ENCODE results near the gene MID2. TPM values are rescaled to one million over a fixed set of nuclear protein-coding genes. Genes with fewer than 3 reads are reported as not detected.

Gene MID2
- total and polyA plus RNA-seq, 2 experiments from 2014 or later = 0.84 to 2.1 TPM

DNA sequence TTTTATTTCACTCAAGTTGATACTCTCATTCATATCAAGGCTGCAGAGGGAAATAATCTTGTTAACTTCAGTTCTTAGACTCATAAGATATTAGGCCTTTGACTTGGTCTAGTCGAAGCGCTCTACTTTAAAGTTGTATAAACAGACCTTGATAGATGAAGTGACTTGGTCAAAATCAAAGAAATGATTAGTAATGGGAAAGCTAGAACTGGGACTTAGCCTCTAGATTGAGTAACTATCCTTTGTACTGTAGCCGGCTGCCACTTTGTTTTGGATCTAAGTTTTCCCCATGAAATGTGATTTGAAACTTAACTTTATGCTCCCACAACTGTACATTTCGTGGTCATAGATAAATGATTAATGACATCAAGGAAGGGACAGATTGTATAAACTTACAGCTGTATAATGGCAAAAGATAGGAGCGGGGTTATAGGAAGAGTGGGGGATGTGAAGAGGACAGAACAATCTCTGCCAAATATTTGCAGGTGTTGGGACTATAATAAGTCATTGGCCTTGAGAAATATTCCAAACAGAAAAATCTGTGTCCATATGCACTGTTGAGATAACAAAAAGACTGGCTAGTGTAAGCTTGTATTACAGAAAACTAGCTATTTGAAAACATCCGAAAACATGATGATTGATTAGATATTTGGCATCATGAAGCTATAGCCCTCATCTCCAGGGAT, 17.2 kb downstream of the MID2 start:
- H3K4me1 Mint-ChIP-seq = no peaks in the 10 kb centered on the region
- ATAC-seq = no peak

More for the DNA sequence above, 17.2 kb downstream of the MID2 start:
- H3K4me1 ChIP-seq (ENCODE audit: insufficient read depth) = no peaks in the 10 kb centered on the region
- H3K9me2 ChIP-seq (ENCODE audit: insufficient read depth) = no peaks in the 10 kb centered on the region
- no peak overlapping the region for H3K4me3 Mint-ChIP-seq
- H3K9me3 Mint-ChIP-seq = no peaks in the 10 kb centered on the region
- no peak overlapping the region for H2AFZ ChIP-seq
- no peaks in the 10 kb centered on the region for H3K27me3 Mint-ChIP-seq (ENCODE audit: insufficient read depth, low read depth, poor library complexity)
- no peak for DNase-seq (ENCODE audit: low spot score)
- no peaks in the 10 kb centered on the region for H3K79me2 ChIP-seq (replicated peaks; ENCODE audit: insufficient read depth)
- H4K20me1 ChIP-seq (replicated peaks; ENCODE audit: insufficient read depth) = no peaks in the 10 kb centered on the region
- H3K27ac ChIP-seq (ENCODE audit: low read depth) = no peak overlapping the region
- no peaks in the 10 kb centered on the region for H3K36me3 Mint-ChIP-seq (ENCODE audit: low read depth)
- H3K27ac Mint-ChIP-seq = no peak overlapping the region
- no peaks in the 10 kb centered on the region for H3K36me3 ChIP-seq (ENCODE audit: insufficient read depth)
- no peak overlapping the region for H3K4me2 ChIP-seq
- H3K4me3 ChIP-seq = no peak overlapping the region
- H3K27me3 ChIP-seq (ENCODE audit: insufficient read depth) = no peaks in the 10 kb centered on the region
- TF ChIP-seq NANOG (IDR thresholded peaks at IDR 0.05; ENCODE audit: borderline replicate concordance) (no peak), EZH2 (IDR thresholded peaks at IDR 0.05; ENCODE audit: low read depth, unreplicated experiment) (no peak), POLR2AphosphoS5 (IDR thresholded peaks at IDR 0.05; ENCODE audit: low read depth) (no peak), ZNF114 (CRISPR knock-in tag; IDR thresholded peaks at IDR 0.05) (no peak), EZH2phosphoT487 (IDR thresholded peaks at IDR 0.05; ENCODE audit: unreplicated experiment) (no peak)
- TF ChIP-seq, protein P1, sequence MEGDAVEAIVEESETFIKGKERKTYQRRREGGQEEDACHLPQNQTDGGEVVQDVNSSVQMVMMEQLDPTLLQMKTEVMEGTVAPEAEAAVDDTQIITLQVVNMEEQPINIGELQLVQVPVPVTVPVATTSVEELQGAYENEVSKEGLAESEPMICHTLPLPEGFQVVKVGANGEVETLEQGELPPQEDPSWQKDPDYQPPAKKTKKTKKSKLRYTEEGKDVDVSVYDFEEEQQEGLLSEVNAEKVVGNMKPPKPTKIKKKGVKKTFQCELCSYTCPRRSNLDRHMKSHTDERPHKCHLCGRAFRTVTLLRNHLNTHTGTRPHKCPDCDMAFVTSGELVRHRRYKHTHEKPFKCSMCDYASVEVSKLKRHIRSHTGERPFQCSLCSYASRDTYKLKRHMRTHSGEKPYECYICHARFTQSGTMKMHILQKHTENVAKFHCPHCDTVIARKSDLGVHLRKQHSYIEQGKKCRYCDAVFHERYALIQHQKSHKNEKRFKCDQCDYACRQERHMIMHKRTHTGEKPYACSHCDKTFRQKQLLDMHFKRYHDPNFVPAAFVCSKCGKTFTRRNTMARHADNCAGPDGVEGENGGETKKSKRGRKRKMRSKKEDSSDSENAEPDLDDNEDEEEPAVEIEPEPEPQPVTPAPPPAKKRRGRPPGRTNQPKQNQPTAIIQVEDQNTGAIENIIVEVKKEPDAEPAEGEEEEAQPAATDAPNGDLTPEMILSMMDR (conservative IDR thresholded peaks at IDR 0.05; ENCODE audit: low read depth in 2 of 2) = no peak
- TF ChIP-seq, protein P2, sequence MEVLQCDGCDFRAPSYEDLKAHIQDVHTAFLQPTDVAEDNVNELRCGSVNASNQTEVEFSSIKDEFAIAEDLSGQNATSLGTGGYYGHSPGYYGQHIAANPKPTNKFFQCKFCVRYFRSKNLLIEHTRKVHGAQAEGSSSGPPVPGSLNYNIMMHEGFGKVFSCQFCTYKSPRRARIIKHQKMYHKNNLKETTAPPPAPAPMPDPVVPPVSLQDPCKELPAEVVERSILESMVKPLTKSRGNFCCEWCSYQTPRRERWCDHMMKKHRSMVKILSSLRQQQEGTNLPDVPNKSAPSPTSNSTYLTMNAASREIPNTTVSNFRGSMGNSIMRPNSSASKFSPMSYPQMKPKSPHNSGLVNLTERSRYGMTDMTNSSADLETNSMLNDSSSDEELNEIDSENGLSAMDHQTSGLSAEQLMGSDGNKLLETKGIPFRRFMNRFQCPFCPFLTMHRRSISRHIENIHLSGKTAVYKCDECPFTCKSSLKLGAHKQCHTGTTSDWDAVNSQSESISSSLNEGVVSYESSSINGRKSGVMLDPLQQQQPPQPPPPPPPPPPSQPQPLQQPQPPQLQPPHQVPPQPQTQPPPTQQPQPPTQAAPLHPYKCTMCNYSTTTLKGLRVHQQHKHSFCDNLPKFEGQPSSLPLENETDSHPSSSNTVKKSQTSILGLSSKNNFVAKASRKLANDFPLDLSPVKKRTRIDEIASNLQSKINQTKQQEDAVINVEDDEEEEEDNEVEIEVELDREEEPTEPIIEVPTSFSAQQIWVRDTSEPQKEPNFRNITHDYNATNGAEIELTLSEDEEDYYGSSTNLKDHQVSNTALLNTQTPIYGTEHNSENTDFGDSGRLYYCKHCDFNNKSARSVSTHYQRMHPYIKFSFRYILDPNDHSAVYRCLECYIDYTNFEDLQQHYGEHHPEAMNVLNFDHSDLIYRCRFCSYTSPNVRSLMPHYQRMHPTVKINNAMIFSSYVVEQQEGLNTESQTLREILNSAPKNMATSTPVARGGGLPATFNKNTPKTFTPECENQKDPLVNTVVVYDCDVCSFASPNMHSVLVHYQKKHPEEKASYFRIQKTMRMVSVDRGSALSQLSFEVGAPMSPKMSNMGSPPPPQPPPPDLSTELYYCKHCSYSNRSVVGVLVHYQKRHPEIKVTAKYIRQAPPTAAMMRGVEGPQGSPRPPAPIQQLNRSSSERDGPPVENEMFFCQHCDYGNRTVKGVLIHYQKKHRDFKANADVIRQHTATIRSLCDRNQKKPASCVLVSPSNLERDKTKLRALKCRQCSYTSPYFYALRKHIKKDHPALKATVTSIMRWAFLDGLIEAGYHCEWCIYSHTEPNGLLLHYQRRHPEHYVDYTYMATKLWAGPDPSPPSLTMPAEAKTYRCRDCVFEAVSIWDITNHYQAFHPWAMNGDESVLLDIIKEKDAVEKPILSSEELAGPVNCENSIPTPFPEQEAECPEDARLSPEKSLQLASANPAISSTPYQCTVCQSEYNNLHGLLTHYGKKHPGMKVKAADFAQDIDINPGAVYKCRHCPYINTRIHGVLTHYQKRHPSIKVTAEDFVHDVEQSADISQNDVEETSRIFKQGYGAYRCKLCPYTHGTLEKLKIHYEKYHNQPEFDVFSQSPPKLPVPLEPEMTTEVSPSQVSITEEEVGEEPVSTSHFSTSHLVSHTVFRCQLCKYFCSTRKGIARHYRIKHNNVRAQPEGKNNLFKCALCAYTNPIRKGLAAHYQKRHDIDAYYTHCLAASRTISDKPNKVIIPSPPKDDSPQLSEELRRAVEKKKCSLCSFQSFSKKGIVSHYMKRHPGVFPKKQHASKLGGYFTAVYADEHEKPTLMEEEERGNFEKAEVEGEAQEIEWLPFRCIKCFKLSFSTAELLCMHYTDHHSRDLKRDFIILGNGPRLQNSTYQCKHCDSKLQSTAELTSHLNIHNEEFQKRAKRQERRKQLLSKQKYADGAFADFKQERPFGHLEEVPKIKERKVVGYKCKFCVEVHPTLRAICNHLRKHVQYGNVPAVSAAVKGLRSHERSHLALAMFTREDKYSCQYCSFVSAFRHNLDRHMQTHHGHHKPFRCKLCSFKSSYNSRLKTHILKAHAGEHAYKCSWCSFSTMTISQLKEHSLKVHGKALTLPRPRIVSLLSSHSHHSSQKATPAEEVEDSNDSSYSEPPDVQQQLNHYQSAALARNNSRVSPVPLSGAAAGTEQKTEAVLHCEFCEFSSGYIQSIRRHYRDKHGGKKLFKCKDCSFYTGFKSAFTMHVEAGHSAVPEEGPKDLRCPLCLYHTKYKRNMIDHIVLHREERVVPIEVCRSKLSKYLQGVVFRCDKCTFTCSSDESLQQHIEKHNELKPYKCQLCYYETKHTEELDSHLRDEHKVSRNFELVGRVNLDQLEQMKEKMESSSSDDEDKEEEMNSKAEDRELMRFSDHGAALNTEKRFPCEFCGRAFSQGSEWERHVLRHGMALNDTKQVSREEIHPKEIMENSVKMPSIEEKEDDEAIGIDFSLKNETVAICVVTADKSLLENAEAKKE (CRISPR knock-in tag; IDR thresholded peaks at IDR 0.05) = no peak
- TF ChIP-seq, protein P3, sequence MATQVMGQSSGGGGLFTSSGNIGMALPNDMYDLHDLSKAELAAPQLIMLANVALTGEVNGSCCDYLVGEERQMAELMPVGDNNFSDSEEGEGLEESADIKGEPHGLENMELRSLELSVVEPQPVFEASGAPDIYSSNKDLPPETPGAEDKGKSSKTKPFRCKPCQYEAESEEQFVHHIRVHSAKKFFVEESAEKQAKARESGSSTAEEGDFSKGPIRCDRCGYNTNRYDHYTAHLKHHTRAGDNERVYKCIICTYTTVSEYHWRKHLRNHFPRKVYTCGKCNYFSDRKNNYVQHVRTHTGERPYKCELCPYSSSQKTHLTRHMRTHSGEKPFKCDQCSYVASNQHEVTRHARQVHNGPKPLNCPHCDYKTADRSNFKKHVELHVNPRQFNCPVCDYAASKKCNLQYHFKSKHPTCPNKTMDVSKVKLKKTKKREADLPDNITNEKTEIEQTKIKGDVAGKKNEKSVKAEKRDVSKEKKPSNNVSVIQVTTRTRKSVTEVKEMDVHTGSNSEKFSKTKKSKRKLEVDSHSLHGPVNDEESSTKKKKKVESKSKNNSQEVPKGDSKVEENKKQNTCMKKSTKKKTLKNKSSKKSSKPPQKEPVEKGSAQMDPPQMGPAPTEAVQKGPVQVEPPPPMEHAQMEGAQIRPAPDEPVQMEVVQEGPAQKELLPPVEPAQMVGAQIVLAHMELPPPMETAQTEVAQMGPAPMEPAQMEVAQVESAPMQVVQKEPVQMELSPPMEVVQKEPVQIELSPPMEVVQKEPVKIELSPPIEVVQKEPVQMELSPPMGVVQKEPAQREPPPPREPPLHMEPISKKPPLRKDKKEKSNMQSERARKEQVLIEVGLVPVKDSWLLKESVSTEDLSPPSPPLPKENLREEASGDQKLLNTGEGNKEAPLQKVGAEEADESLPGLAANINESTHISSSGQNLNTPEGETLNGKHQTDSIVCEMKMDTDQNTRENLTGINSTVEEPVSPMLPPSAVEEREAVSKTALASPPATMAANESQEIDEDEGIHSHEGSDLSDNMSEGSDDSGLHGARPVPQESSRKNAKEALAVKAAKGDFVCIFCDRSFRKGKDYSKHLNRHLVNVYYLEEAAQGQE (IDR thresholded peaks at IDR 0.05; ENCODE audit: unreplicated experiment) = no peak
- no peaks in the 10 kb centered on the region for H3F3A ChIP-seq (replicated peaks; ENCODE audit: low read depth)
